Activated CD4-positive, alpha-beta T cell treated with anti-CD3 and anti-CD28 coated beads for 4 hours (primary cell): ENCODE results near the gene PRKCA.

Experiments
- DNase-seq, 2 donors: peaks; one replicate each; pipeline ENCODE4 v3.0.0-alpha.2; 2020

PRKCA gene

DNA sequence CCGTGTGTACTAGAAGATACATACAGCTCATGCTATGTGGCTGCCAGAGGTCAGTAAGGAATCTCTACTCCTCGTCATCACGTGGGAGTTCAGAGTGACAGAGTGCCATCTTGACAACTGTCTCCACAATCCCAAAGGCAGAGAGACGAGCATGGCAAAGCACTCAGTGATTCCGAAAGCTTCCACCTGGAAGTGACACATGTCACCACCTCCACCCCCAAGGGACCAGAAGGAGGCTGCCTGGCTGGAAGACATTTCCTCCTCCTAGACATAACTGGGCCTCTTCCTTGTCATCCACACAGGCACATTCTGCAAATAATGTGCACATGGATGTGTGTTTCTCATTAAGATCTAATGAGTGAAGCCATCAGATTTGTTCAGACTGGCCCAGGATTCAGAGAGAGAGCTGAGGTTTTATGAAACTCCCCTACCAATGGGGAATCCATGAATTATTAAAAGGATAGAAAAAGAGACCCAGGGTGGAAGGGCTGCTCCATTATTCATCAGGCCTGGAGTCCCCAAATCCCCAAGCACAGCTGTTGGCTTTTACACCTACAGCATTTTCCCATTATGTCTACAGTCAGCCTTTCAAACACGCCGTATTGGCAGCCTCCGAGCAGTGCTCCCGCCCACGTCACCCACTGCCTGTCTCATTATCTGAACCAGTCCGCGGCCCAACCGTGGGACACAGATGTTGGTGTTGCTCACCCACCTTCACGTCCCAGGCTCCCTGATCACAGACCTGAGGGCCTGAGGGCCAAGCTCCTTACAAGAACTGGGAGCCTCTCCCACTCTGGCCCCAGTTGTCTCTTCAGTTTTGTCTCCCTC is 529.2 kb downstream of the PRKCA start:
- no peak for DNase-seq

- no peak for DNase-seq
These were observed 530.8 kb downstream of the PRKCA start for GRCh38 chr17:66833201-66833600.

DNA sequence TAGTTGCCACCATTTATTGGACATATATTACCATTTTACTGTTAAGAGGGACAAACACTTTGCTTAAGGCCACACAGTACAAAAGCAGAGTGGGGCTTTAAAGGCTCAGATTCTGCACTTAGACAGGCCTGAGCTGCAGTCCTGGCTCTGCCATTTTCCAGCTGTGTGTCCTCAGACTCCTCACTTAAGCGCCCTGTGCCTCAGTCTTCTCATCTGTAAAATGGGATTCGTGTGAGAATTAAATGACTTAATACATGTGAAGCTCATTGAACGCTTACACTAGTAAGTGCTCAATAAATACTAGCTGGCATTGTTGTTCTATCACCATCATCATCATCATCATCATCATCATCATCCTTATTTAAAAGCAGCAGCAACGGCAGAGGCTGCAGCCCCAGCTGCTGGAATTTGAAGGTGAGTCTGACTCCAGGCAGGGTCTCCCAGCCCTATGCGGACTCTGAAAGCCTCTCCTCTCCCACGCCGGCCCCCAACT is 532.1 kb downstream of the PRKCA start:
- DNase-seq: no peak

DNA sequence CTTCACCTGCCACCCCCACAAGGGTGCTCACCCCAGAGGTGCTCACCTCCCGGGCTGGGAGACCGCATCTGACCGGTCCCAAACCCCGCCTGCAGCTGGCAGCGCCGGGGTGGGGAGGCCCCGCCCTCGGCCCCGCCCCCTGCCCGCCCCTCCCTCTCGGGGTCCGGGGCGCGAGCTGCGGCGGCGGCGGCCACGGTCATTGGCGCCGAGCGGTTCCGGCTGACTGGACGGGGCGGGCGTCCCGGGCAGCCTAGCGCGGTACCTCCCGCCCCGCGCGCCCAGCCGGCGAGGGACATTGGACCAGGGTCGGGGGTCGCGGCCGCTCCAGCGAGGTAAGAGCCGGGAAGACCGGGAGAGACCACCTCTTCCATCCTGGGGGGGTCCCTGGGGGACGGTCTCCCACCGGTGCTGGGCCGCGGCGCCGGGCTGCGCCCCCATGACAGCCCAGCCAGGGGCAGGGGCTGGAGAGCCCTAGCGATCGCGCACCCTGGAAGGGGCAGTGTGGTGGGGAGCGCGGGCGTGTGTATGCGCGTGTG is 532.6 kb downstream of the PRKCA start, which contains the start of gene CACNG5:
Gene CACNG5 (plus strand): TSS at position 199 of the 536 bp plus-strand sequence. CDS start 42,216 bp downstream, outside the sequence.
- DNase-seq: no peak

GRCh38 chr17:66835476-66835875 is 533.1 kb downstream of the PRKCA start:
- DNase-seq: no peak

- DNase-seq: no peak
These were observed 533.9 kb downstream of the PRKCA start for GRCh38 chr17:66836063-66837005.

DNA sequence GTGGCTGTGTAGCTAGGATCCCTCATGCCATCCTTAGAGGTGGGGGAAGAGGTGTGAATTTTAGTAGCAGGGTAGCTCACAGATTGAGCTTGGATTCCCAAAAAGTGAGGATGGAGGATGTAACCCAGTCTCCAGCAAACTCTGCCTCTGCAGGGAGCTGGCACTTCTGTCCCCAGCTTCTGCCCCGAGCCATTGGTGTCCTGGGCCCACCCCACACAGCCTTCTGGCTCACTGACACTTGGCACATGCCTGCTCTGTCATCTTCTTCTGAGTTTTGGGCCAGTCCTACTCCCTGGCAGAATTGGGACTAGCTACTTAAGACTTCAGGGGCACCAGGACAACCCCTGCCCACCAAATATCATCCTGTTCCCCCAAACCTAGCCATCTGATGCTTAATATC is 534.8 kb downstream of the PRKCA start:
- no peak for DNase-seq

DNA sequence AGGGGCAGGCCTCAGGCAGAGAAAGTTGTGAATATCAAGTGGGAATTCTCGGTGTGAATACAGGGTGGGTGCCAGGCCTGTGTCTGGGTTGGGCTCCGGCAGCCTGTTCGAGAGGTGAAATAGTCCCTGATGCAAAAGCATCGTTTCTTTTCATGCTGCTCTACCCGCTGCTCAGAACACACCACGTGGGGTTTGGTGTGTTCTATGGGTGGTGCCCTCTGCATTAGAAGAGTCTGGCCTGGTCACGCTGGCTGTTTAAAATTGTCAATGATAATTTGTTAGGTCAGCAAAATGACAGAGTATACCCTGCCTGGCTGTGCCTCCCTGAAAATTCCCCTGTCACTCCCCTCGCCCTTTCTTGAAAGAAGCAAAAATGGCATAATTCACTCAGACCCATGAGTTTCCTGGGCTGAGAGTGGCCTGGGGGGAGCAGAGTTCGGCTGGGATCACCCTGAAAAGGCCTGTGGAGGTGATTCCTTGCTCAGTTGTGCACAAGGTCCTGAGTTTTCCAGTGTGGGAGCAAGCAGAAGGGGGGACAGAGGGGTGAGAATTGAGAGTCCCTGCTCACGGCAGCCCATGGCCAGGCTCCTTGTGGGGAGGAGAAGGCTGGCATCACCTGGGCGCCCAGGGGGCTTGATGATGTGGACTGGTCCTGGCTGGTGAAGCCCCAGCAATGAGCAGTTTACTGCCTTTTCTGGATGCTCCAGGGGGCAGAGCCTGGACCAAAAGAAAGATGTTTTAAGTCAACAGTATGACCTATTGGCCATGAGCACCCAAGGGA is 535.7 kb downstream of the PRKCA start:
- DNase-seq: no peak

DNA sequence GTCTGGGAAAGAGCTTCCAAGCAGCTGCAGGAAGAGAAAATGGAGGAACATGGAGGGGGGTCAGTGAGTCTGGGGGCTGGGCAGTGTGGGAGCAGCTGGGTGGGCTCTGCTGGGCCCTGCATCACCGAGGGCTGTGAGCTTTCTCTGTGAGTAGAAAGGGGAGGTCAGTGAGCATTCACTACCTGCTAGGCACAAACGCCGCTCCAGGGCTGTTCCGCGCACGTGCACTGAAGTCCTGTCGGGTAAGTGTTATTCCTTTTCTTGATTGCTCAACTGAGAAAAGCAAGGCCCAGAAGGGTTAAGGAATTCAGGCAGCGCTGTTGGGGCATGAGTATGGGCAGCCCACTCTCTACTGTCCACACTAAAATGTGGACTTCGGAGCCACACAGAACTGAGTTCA is 537.2 kb downstream of the PRKCA start:
- DNase-seq: no peak

GRCh38 chr17:66840061-66840460 is 537.6 kb downstream of the PRKCA start:
- DNase-seq: no peak

DNA sequence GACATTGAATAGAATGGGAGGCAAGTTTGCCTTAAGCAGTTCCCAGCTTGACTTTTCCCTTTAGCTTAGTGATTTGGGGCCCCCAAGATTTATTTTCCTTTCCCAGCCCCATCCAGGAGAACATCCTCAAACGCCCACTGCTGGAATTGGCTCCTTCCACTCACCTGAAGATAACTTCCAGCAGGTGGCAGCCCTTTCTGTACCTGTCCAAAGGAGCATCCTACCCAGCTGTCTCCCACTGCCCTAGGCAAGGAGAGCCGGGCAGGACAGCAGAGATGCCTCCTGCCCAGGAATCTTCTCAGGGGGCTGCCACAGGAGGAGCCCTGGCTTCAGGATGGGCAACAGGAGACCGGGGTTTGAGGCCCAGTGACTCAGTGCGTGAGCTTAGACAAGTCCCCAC is 538.9 kb downstream of the PRKCA start:
- no peak for DNase-seq

GRCh38 chr17:66841744-66842143 is 539.3 kb downstream of the PRKCA start:
- DNase-seq: no peak

GRCh38 chr17:66842505-66842904 is 540.1 kb downstream of the PRKCA start:
- no peak for DNase-seq

DNA sequence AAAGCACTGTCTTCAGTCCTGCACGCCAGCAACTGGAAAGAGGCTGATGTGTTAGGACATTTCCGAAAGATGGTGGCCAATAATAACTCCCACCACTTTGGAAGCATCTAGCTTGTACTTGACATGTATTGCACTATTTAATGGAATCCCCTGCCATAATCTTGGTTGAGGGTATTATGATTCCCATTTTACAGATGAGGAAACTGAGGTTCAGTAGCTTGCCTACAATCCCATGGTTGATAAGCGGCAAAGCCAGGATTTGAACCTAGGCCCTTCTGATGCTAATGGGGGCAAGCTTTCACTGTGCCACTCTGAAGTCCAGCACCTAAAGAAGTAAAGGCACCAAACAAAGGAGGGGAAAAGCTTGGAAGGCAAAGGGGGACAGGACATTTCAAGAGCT is 540.5 kb downstream of the PRKCA start:
- DNase-seq: no peak

DNA sequence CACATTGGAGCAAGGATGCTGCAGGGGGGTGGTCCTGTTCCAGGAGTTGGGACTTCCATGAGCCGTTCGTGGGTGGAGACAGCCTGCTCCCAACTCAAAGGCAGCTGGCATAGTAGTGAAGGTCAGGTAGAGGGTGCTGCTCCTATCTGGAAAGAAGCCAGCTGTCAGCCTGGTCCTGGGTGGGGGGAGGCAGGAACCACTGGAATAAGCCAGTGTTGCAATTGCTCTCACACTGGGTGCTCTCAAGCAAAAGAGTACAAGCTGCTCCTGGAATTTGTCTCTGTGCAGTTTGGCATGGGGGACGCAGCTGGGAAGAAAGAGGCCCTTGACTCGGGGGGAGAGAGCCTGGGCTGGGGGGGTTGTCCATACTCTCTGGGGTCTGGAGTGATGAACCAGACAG is 541.2 kb downstream of the PRKCA start:
- DNase-seq: no peak

DNA sequence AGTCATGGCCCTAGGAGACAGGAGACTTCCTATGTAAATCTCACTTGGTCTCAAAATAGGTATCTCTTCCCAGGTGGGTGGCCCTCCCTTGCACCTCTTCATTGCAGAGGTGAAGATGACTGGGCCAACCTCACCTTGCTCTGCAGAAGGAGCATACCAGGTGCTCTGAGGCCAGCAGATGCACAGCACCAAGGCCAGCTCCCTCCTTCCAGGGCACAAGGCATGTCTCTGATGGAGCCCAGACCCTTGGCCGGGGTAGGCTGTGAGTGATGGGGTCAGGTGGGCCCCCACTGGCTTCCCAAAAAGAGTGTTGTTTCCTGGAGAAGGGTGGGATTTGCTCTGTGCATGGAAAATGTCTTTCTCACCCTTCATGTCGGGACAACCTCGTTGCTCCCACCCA is 545.3 kb downstream of the PRKCA start:
- DNase-seq: no peak

DNA sequence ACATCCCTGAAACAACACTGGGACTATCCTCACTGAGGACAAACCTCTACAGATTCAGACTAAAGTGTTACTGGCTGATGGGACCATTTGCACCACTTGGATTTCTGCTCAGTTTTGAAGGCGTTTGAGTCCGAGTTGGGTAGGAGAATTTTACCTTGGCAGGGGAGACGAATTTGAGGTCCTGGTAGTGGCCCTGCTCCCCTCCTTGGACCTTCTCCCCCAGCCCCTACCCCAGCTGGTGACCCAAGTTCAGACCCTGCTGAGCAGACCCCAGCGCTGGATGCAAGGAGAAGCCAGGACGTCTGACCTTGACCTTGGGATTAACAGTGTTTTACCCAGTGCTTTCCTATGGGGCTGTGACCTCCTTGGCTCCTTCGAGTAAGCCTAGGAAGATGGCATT is 546.1 kb downstream of the PRKCA start:
- no peak for DNase-seq

GRCh38 chr17:66849032-66849655 is 546.7 kb downstream of the PRKCA start:
- DNase-seq: no peak

- DNase-seq: no peak
These were observed 547.6 kb downstream of the PRKCA start for GRCh38 chr17:66849851-66850580.

DNA sequence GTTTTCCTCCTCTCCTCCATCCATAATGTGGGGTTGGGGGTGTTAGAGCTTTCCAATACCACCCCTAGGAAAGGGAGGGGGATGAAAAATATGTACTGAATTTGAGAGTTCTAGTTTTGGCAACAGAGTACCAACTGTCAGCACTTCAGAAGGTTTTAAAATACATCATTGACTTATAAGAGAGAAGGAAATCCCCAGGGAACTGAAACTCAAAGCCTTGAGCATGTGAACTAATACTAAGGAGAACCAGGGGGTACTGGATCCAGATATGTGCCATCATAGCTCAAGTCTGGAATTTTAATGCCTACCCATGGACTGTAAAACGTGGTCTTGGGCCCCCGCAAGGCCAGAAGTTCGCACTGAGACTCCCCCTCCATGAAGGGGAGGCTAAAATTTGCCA is 548.3 kb downstream of the PRKCA start:
- DNase-seq: no peak

GRCh38 chr17:66855204-66855603 is 552.8 kb downstream of the PRKCA start:
- peak in 1 of 2 donors; percentile 25 for DNase-seq
